ENCODE data around the gene SYT13.

DNA sequence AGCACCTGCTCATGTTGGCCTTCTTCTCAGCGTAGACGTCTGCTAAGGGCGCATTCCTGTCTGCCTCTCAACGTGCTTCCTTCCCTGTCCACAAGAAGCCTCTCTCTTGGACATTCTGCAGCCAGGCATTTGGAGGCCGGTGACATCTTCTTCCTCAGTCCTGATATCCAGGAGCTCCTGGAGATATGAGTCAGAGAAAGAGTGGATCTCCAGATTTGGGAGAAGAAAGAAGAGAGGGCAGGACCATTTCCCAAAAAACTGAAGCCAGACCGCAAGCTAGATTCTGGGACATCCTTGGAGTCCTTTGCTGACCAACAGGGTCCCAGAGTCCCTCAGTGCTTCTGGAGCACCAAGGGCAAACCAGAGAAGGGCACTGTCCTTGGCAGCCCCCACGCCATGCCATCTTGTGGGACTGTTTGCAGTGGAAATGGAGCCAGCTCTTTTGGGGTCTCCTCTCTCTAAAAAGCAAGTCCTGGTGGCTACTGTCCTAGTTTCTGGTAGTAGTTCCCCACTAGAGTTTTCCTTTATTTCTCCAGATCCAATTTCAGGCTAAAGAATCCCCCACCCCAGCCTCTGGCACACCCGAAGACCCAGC lies 36.1 kb upstream of the SYT13 start:
- TF ChIP-seq GATA3 (IDR thresholded peaks at IDR 0.05; ENCODE audit: low read depth, low read length), result no peak
- no peak for TF ChIP-seq GATA2 (IDR thresholded peaks at IDR 0.05; ENCODE audit: low read depth, low read length)

Measured in SH-SY5Y (cell line).